ENCODE results near the gene ELAPOR1.

GRCh38 chr1:109160071-109160840, 46.3 kb downstream of the ELAPOR1 start:
- TF ChIP-seq POLR2AphosphoS5 (IDR thresholded peaks at IDR 0.05; ENCODE audit: borderline replicate concordance, low read depth, low read length), result no peak
- no peak for TF ChIP-seq EZH2 (IDR thresholded peaks at IDR 0.05)
- TF ChIP-seq FOXP2 (optimal IDR thresholded peaks at IDR 0.05; ENCODE audit: control extremely low read depth, extremely low read length, insufficient read depth), result no peak

Measured in SK-N-MC (cell line).